Activated CD8-positive, alpha-beta T cell treated with anti-CD3 and anti-CD28 coated beads for 36 hours (primary cell): Measurements from ENCODE around the gene LRRN2. TPM values are rescaled to one million over a fixed set of nuclear protein-coding genes. Genes with fewer than 3 reads are reported as not detected.

Experiments
- ATAC-seq: fragments of 200-7000 bp; cut with Tn5 transposase; one replicate; pipeline ENCODE4 v1.10.0; 2021; ENCODE audit warnings: mild to moderate bottlenecking, moderate library complexity
- CTCF ChIA-PET: fragments of 350-600 bp; sonication (Branson Sonifier 250); formaldehyde crosslinking; loops from one replicate; lab custom pipeline; 2021; ENCODE audit warnings: antibody characterized with exemption; lab: Charles Lee
- POLR2A ChIA-PET: fragments of 350-600 bp; sonication (Branson Sonifier 250); formaldehyde crosslinking; loops from one replicate; lab custom pipeline; 2021; ENCODE audit warnings: antibody characterized with exemption; lab: Charles Lee
- DNase-seq: peaks from one replicate; pipeline ENCODE4 v3.0.0-alpha.2; 2020
- H3K27ac Mint-ChIP-seq: one replicate; pipeline ENCODE4 v1.8.0; 2021; ENCODE audit warnings: mild to moderate bottlenecking, mixed read lengths
- H3K27me3 Mint-ChIP-seq: one replicate; pipeline ENCODE4 v1.8.0; 2021; ENCODE audit warnings: mixed read lengths
- H3K36me3 Mint-ChIP-seq: one replicate; pipeline ENCODE4 v1.8.0; 2021; ENCODE audit warnings: low read depth, mixed read lengths
- H3K4me1 Mint-ChIP-seq: one replicate; pipeline ENCODE4 v1.8.0; 2021; ENCODE audit warnings: low read depth, mixed read lengths
- H3K4me3 Mint-ChIP-seq: one replicate; pipeline ENCODE4 v1.8.0; 2021; ENCODE audit warnings: mild to moderate bottlenecking, moderate library complexity, mixed read lengths
- H3K9me3 Mint-ChIP-seq: one replicate; pipeline ENCODE4 v1.8.0; 2021; ENCODE audit warnings: mixed read lengths
- intact Hi-C: fragments of 100-400 bp; cut with micrococcal nuclease; formaldehyde crosslinking; loops from one replicate; pipeline ENCODE4 v1.10.0; 2022
- total RNA-seq, 2 experiments: library from RNA; stranded (reverse); gene quantifications; one replicate each; pipeline ENCODE4 v1.2.3, GENCODE V29; 2021
- TF ChIP-seq, protein P1 (sequence below): fragments of 200-600 bp; IDR thresholded peaks from one replicate; pipeline ENCODE4 v1.8.0; 2022; ENCODE audit warnings: antibody characterized with exemption, mild to moderate bottlenecking

The LRRN2 gene
- total RNA-seq, 2 experiments from 2014 or later = not detected

DNA sequence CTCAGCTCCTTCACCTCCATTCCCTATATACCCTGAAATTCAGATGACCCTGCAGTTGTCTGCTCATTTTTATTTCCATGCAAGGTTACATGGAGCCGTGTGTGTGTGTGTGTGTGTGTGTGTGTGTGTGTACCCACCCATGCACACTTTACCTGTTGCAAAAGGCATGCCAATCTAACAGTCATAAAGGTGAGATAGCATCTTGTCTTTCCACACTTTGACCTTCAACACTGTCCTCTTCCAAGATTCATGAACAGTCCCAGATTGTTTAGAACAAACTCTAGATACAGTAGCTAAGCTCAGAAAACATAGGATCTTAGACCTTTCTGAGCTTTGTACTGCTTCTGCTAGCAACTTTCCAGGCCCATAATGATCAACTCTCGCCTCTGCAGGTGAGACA is 9.5 kb downstream of the LRRN2 start:
- intact Hi-C loops = no loop called here
- H3K4me1 Mint-ChIP-seq = no peaks in the 10 kb centered on the region
- H3K27me3 Mint-ChIP-seq = peaks cover 4% of the 10 kb centered on the region
- ATAC-seq = no peak
- TF ChIP-seq, protein P1, sequence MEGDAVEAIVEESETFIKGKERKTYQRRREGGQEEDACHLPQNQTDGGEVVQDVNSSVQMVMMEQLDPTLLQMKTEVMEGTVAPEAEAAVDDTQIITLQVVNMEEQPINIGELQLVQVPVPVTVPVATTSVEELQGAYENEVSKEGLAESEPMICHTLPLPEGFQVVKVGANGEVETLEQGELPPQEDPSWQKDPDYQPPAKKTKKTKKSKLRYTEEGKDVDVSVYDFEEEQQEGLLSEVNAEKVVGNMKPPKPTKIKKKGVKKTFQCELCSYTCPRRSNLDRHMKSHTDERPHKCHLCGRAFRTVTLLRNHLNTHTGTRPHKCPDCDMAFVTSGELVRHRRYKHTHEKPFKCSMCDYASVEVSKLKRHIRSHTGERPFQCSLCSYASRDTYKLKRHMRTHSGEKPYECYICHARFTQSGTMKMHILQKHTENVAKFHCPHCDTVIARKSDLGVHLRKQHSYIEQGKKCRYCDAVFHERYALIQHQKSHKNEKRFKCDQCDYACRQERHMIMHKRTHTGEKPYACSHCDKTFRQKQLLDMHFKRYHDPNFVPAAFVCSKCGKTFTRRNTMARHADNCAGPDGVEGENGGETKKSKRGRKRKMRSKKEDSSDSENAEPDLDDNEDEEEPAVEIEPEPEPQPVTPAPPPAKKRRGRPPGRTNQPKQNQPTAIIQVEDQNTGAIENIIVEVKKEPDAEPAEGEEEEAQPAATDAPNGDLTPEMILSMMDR = no peak
- CTCF ChIA-PET = interaction anchor here (1.0 kb wide), 1 partner anchor 71 kb away, joined by 3 read pairs; no protein-coding TSS in a partner anchor
- DNase-seq = no peak
- no peaks in the 10 kb centered on the region for H3K36me3 Mint-ChIP-seq
- POLR2A ChIA-PET = no interaction called here
- no peaks in the 10 kb centered on the region for H3K9me3 Mint-ChIP-seq
- no peak overlapping the region for H3K4me3 Mint-ChIP-seq
- no peak overlapping the region for H3K27ac Mint-ChIP-seq

DNA sequence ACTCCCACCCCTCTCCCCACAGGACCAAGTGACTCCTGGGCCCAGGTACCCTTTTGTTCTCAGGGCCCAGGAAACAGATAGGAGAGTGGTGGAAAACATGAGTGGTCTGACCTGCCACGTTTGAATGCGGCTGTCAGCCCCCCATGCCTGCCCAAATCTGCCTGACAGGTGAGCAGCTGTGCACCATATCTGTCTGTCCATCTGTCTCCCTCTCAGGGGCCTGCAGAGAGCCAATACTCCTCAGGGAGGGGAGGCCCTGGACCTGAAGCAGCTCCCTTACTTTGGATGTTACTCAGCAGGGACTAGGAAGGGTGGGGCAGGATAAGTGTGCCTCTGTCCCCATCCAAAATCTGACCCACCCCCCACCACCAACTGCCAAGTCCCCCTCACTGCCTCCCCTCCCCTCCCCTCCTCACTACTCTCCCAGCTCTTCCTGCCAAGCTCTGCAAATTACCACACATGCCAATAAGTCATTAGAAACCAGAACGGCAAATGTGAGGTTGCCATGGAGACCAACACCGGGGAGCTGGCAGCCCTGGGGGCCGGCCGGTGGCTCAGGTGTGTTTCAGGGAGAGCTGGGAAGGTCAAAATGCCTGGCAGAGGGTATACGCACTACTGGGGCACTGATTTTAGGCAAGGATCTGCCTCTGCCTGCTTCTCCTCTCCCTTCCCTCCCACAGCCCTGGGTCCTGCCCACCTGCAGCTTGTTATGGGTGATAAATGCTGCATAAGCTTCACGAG is 11.5 kb downstream of the LRRN2 start:
- Mint-ChIP-seq H3K27me3 (peaks cover 4% of the 10 kb centered on the region), H3K27ac (no peak overlapping the region), H3K9me3 (no peaks in the 10 kb centered on the region), H3K4me1 (no peaks in the 10 kb centered on the region), H3K4me3 (no peak overlapping the region), H3K36me3 (no peaks in the 10 kb centered on the region)
- ChIA-PET CTCF (interaction anchor here (1.1 to 1.8 kb wide), 3 partner anchors 118 to 387 kb away, joined by 3 to 4 read pairs (median 4); no protein-coding TSS in a partner anchor), POLR2A (no interaction called here)
- DNase-seq (no peak), ATAC-seq (no peak)
- TF ChIP-seq, protein P1 = no peak
- intact Hi-C loops = no loop called here

DNA sequence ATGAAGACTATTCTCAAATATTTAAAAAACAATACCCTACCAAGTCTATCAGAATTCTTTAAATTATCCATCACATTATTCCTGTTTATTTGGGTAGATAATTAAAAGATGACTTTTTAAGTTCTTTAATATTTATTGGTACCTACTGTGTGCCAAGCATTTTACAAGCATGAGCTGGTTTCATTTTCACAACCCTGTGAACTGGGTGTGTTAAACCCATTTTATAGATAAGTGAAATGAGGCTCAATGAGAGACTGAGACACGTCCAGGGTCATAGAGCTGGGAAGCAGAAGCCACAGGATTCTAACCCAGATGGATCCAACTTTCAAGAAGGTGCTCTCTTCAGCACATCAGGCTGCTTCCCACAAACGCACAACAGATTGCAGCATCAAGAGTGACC is 12.3 kb downstream of the LRRN2 start:
- POLR2A ChIA-PET = no interaction called here
- ATAC-seq (no peak), DNase-seq (no peak)
- Mint-ChIP-seq H3K4me1 (no peaks in the 10 kb centered on the region), H3K27me3 (peaks cover 4% of the 10 kb centered on the region), H3K4me3 (no peak overlapping the region), H3K9me3 (no peaks in the 10 kb centered on the region), H3K27ac (no peak overlapping the region), H3K36me3 (no peaks in the 10 kb centered on the region)
- intact Hi-C loops = no loop called here
- TF ChIP-seq, protein P1 = no peak
- CTCF ChIA-PET = interaction anchor here (0.8 to 1.8 kb wide), 4 partner anchors 15 to 388 kb away, joined by 4 read pairs; no protein-coding TSS in a partner anchor

DNA sequence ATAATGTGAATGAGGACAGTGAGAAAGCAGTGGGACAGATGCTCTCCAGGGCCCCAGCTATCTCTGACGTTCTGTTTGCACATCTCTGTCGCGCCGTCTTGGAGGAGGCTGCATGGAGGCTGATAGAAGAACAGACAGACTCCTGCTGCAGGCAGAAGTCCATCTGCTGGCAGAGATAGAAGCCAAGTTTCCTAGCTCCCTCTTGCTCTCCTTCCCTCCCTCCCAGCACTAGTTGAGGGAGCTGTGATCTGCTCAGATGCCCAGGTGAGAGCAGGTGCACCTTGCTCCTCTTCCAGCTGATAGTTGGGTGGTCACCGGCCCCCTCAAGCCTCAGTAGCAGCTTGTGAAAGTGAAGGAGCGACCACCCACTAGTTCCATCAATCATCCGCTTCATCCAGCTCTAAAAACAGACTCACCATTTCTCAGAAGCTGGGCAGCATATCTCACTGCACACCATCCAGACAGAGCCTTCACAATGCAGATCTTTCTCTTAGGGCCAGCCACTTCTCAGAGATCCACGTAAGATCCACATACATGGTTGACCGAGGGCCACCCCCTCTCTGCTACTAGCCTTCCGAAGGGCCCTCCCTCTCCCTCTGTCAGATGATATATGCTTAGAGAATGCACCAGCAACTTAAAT is 12.9 kb downstream of the LRRN2 start:
- ChIA-PET CTCF (interaction anchor here (0.8 to 1.1 kb wide), 2 partner anchors 15 to 91 kb away, joined by 4 read pairs; no protein-coding TSS in a partner anchor), POLR2A (no interaction called here)
- ATAC-seq (no peak), DNase-seq (no peak)
- Mint-ChIP-seq H3K9me3 (no peaks in the 10 kb centered on the region), H3K4me3 (no peak overlapping the region), H3K27ac (no peak overlapping the region), H3K27me3 (no peaks in the 10 kb centered on the region), H3K4me1 (no peaks in the 10 kb centered on the region), H3K36me3 (no peaks in the 10 kb centered on the region)
- TF ChIP-seq, protein P1 = no peak
- intact Hi-C loops = no loop called here

DNA sequence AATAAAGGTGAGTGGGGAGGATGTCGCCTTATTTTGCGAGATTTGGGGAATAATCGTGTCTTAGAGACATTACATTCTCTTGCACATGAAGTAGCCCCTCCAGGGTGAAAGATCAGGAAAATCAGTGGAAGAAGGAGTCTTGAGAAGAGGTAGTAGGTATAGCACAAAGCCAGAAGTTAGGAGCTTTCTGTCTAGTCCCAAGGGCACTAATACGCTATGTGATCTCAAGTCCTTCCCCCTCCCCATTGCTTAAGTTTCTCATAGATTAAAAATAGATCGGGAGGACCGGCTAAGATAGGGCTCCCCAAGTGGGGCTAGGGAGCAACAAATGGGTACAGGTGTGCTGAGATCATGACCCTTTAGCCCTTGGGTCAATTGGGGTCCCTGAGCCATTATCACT is 13.5 kb downstream of the LRRN2 start:
- no peak overlapping the region for H3K27ac Mint-ChIP-seq
- no peaks in the 10 kb centered on the region for H3K36me3 Mint-ChIP-seq
- intact Hi-C loops = no loop called here
- CTCF ChIA-PET = interaction anchor here (1.1 kb wide), 1 partner anchor 92 kb away, joined by 4 read pairs; no protein-coding TSS in a partner anchor
- H3K9me3 Mint-ChIP-seq = no peaks in the 10 kb centered on the region
- H3K4me3 Mint-ChIP-seq = no peak overlapping the region
- no peaks in the 10 kb centered on the region for H3K27me3 Mint-ChIP-seq
- no peaks in the 10 kb centered on the region for H3K4me1 Mint-ChIP-seq
- DNase-seq (no peak), ATAC-seq (no peak)
- POLR2A ChIA-PET = no interaction called here
- TF ChIP-seq, protein P1 = no peak
